Measurements from ENCODE around the gene DHRS3.

DHRS3 gene

GRCh38 chr1:12609469-12610003, 8.5 kb downstream of the DHRS3 start:
- no peak overlapping the region for H4K91ac ChIP-seq (ENCODE audit: low read length)
- no peak overlapping the region for H3K23ac ChIP-seq (ENCODE audit: low read length in 2 of 2)
- no peak overlapping the region for H2AFZ ChIP-seq (ENCODE audit: low read depth, low read length)
- no peaks in the 10 kb centered on the region for H3K79me1 ChIP-seq (replicated peaks; ENCODE audit: low read length, poor library complexity, severe bottlenecking)
- H2BK15ac ChIP-seq (ENCODE audit: low read depth, poor library complexity, severe bottlenecking), result no peak overlapping the region
- no peak overlapping the region for H3K9ac ChIP-seq (ENCODE audit: low read length)
- peaks cover 0 to 9% of the 10 kb centered on the region in 2 experiments for H3K36me3 ChIP-seq (ENCODE audit: control insufficient read depth in 1 of 2, insufficient read depth in 2 of 2, low read depth in 1 of 2, low read length in 2 of 2)
- no peak overlapping the region for H2BK12ac ChIP-seq (ENCODE audit: low read length in 2 of 2)
- no peak overlapping the region for H3K27ac ChIP-seq (ENCODE audit: low read length, poor library complexity, severe bottlenecking)
- H3K27me3 ChIP-seq (ENCODE audit: control insufficient read depth in 1 of 2, insufficient read depth in 1 of 2, low read length in 2 of 2), result peaks cover 0 to 14% of the 10 kb centered on the region in 2 experiments
- 82% methylated on average over 4 of the region's 5 CpGs for WGBS
- DNase-seq, result no peak
- H3K4me3 ChIP-seq (ENCODE audit: insufficient read depth in 1 of 2, low read depth in 1 of 2, low read length in 2 of 2), result no peak overlapping the region
- no peak overlapping the region for H2AK5ac ChIP-seq (ENCODE audit: low read length, severe bottlenecking)
- peaks cover under 1% of the 10 kb centered on the region for H3K4me1 ChIP-seq (ENCODE audit: control insufficient read depth, insufficient read depth, low read depth, low read length)
- no peak overlapping the region for H3K14ac ChIP-seq (ENCODE audit: low read length in 2 of 2)
- no peak overlapping the region for H2BK120ac ChIP-seq (ENCODE audit: low read depth, low read length)
- no peak overlapping the region for H3K18ac ChIP-seq (ENCODE audit: low read depth in 1 of 2, low read length in 2 of 2)
- H2BK5ac ChIP-seq (ENCODE audit: low read depth, low read length, poor library complexity, severe bottlenecking), result no peak overlapping the region
- no peak overlapping the region for H3K4ac ChIP-seq (ENCODE audit: low read depth in 1 of 2, low read length in 2 of 2)
- H3K4me2 ChIP-seq (ENCODE audit: low read length, poor library complexity, severe bottlenecking), result no peak overlapping the region
- no peaks in the 10 kb centered on the region for H3K9me3 ChIP-seq (ENCODE audit: control insufficient read depth, low read length)
- H4K8ac ChIP-seq (ENCODE audit: low read length), result no peak overlapping the region

- 82% methylated on average over 5 of the region's 5 CpGs for WGBS
- Histone ChIP-seq H2AFZ (ENCODE audit: low read depth, low read length) (no peak overlapping the region), H3K9me3 (ENCODE audit: control insufficient read depth, low read length) (no peaks in the 10 kb centered on the region), H3K27me3 (ENCODE audit: control insufficient read depth in 1 of 2, insufficient read depth in 1 of 2, low read length in 2 of 2) (peaks cover 0 to 12% of the 10 kb centered on the region in 2 experiments), H2BK5ac (ENCODE audit: low read depth, low read length, poor library complexity, severe bottlenecking) (no peak overlapping the region), H3K14ac (ENCODE audit: low read length in 2 of 2) (no peak overlapping the region), H3K4me3 (ENCODE audit: insufficient read depth in 1 of 2, low read depth in 1 of 2, low read length in 2 of 2) (no peak overlapping the region), H3K9ac (ENCODE audit: low read length) (no peak overlapping the region), H3K4ac (ENCODE audit: low read depth in 1 of 2, low read length in 2 of 2) (no peak overlapping the region), H2BK120ac (ENCODE audit: low read depth, low read length) (no peak overlapping the region), H3K18ac (ENCODE audit: low read depth in 1 of 2, low read length in 2 of 2) (no peak overlapping the region), H4K8ac (ENCODE audit: low read length) (no peak overlapping the region), H2BK12ac (ENCODE audit: low read length in 2 of 2) (no peak overlapping the region), H3K36me3 (ENCODE audit: control insufficient read depth in 1 of 2, insufficient read depth in 2 of 2, low read depth in 1 of 2, low read length in 2 of 2) (peaks cover 0 to 9% of the 10 kb centered on the region in 2 experiments), H2BK15ac (ENCODE audit: low read depth, poor library complexity, severe bottlenecking) (no peak overlapping the region), H3K23ac (ENCODE audit: low read length in 2 of 2) (no peak overlapping the region), H2AK5ac (ENCODE audit: low read length, severe bottlenecking) (no peak overlapping the region), H4K91ac (ENCODE audit: low read length) (no peak overlapping the region), H3K79me1 (replicated peaks; ENCODE audit: low read length, poor library complexity, severe bottlenecking) (no peaks in the 10 kb centered on the region), H3K27ac (ENCODE audit: low read length, poor library complexity, severe bottlenecking) (no peak overlapping the region), H3K4me1 (ENCODE audit: control insufficient read depth, insufficient read depth, low read depth, low read length) (peaks cover 6% of the 10 kb centered on the region), H3K4me2 (ENCODE audit: low read length, poor library complexity, severe bottlenecking) (no peak overlapping the region)
- no peak for DNase-seq
These were observed 9.6 kb downstream of the DHRS3 start for GRCh38 chr1:12608311-12608957.

GRCh38 chr1:12607263-12607662, 10.7 kb downstream of the DHRS3 start:
- H3K36me3 ChIP-seq (ENCODE audit: control insufficient read depth in 1 of 2, insufficient read depth in 2 of 2, low read depth in 1 of 2, low read length in 2 of 2), result peaks cover 0 to under 1% of the 10 kb centered on the region in 2 experiments
- H3K27ac ChIP-seq (ENCODE audit: low read length, poor library complexity, severe bottlenecking), result no peak overlapping the region
- no peak overlapping the region for H3K4me2 ChIP-seq (ENCODE audit: low read length, poor library complexity, severe bottlenecking)
- peaks cover 6% of the 10 kb centered on the region for H3K4me1 ChIP-seq (ENCODE audit: control insufficient read depth, insufficient read depth, low read depth, low read length)
- no peak overlapping the region for H2BK15ac ChIP-seq (ENCODE audit: low read depth, poor library complexity, severe bottlenecking)
- WGBS, result 88% methylated on average over 3 of the region's 3 CpGs
- H3K23ac ChIP-seq (ENCODE audit: low read length in 2 of 2), result no peak overlapping the region
- H3K4ac ChIP-seq (ENCODE audit: low read depth in 1 of 2, low read length in 2 of 2), result no peak overlapping the region
- no peak overlapping the region for H4K8ac ChIP-seq (ENCODE audit: low read length)
- no peak overlapping the region for H3K14ac ChIP-seq (ENCODE audit: low read length in 2 of 2)
- H3K18ac ChIP-seq (ENCODE audit: low read depth in 1 of 2, low read length in 2 of 2), result no peak overlapping the region
- no peaks in the 10 kb centered on the region for H3K79me1 ChIP-seq (replicated peaks; ENCODE audit: low read length, poor library complexity, severe bottlenecking)
- no peak for DNase-seq
- H2BK5ac ChIP-seq (ENCODE audit: low read depth, low read length, poor library complexity, severe bottlenecking), result no peak overlapping the region
- H4K91ac ChIP-seq (ENCODE audit: low read length), result no peak overlapping the region
- H2AK5ac ChIP-seq (ENCODE audit: low read length, severe bottlenecking), result no peak overlapping the region
- H2BK12ac ChIP-seq (ENCODE audit: low read length in 2 of 2), result no peak overlapping the region
- no peak overlapping the region for H2AFZ ChIP-seq (ENCODE audit: low read depth, low read length)
- H3K27me3 ChIP-seq (ENCODE audit: control insufficient read depth in 1 of 2, insufficient read depth in 1 of 2, low read length in 2 of 2), result peaks cover 0 to 4% of the 10 kb centered on the region in 2 experiments
- H3K9me3 ChIP-seq (ENCODE audit: control insufficient read depth, low read length), result no peaks in the 10 kb centered on the region
- H2BK120ac ChIP-seq (ENCODE audit: low read depth, low read length), result no peak overlapping the region
- H3K4me3 ChIP-seq (ENCODE audit: insufficient read depth in 1 of 2, low read depth in 1 of 2, low read length in 2 of 2), result no peak overlapping the region
- H3K9ac ChIP-seq (ENCODE audit: low read length), result no peak overlapping the region

- Histone ChIP-seq H4K91ac (ENCODE audit: low read length) (no peak overlapping the region), H4K8ac (ENCODE audit: low read length) (no peak overlapping the region), H3K23ac (ENCODE audit: low read length in 2 of 2) (no peak overlapping the region), H2AFZ (ENCODE audit: low read depth, low read length) (no peak overlapping the region), H3K14ac (ENCODE audit: low read length in 2 of 2) (no peak overlapping the region), H2BK12ac (ENCODE audit: low read length in 2 of 2) (no peak overlapping the region), H3K79me1 (replicated peaks; ENCODE audit: low read length, poor library complexity, severe bottlenecking) (no peaks in the 10 kb centered on the region), H3K27ac (ENCODE audit: low read length, poor library complexity, severe bottlenecking) (no peak overlapping the region), H3K9me3 (ENCODE audit: control insufficient read depth, low read length) (no peaks in the 10 kb centered on the region), H3K9ac (ENCODE audit: low read length) (no peak overlapping the region), H3K36me3 (ENCODE audit: control insufficient read depth in 1 of 2, insufficient read depth in 2 of 2, low read depth in 1 of 2, low read length in 2 of 2) (no peaks in the 10 kb centered on the region), H3K18ac (ENCODE audit: low read depth in 1 of 2, low read length in 2 of 2) (no peak overlapping the region), H3K4me1 (ENCODE audit: control insufficient read depth, insufficient read depth, low read depth, low read length) (peaks cover 9% of the 10 kb centered on the region), H3K4me3 (ENCODE audit: insufficient read depth in 1 of 2, low read depth in 1 of 2, low read length in 2 of 2) (no peak overlapping the region), H3K4ac (ENCODE audit: low read depth in 1 of 2, low read length in 2 of 2) (no peak overlapping the region), H2BK5ac (ENCODE audit: low read depth, low read length, poor library complexity, severe bottlenecking) (no peak overlapping the region), H2BK15ac (ENCODE audit: low read depth, poor library complexity, severe bottlenecking) (no peak overlapping the region), H2AK5ac (ENCODE audit: low read length, severe bottlenecking) (no peak overlapping the region), H2BK120ac (ENCODE audit: low read depth, low read length) (no peak overlapping the region), H3K27me3 (ENCODE audit: control insufficient read depth in 1 of 2, insufficient read depth in 1 of 2, low read length in 2 of 2) (no peaks in the 10 kb centered on the region), H3K4me2 (ENCODE audit: low read length, poor library complexity, severe bottlenecking) (no peak overlapping the region)
- 67% methylated on average over 4 of the region's 9 CpGs for WGBS
- DNase-seq, result no peak
These were observed 13.0 kb downstream of the DHRS3 start for GRCh38 chr1:12604986-12605385.
